PC-9 (cell line): ENCODE results near the gene LAMTOR2. TPM values are rescaled to one million over a fixed set of nuclear protein-coding genes. Genes with fewer than 3 reads are reported as not detected.

Experiments
- BruUV-seq: library from RNA; stranded (reverse); fragments of 400-500 nt; replicated peaks from 2 replicates; lab custom pipeline; 2021; lab: Mats Ljungman, UMichigan
- CTCF ChIA-PET: fragments of 300-600 bp; sonication (Branson Sonifier 250); formaldehyde crosslinking; loops from one replicate; lab custom pipeline; 2022; ENCODE audit warnings: antibody characterized with exemption; lab: Charles Lee
- POLR2A ChIA-PET: fragments of 300-600 bp; sonication (Branson Sonifier 250); formaldehyde crosslinking; loops from one replicate; lab custom pipeline; 2022; ENCODE audit warnings: antibody characterized with exemption; ENCODE audit not compliant: unreplicated experiment; lab: Charles Lee
- DNase-seq, 2 experiments: peaks; one replicate each; pipeline versions ENCODE4 v3.0.0 to v3.0.0-alpha.2; 2015 to 2022; ENCODE audit warnings: mixed read lengths in 1 of 2
- H2AFZ ChIP-seq: fragments of 200-600 bp; sonication (generic); 2 replicates; pipeline ENCODE4 v1.8.1; 2017; ENCODE audit warnings: antibody characterized with exemption
- H3F3A ChIP-seq: fragments of 200-600 bp; sonication (generic); 2 replicates; pipeline ENCODE4 v1.8.1; 2017; ENCODE audit warnings: antibody characterized with exemption, mild to moderate bottlenecking, low read depth; ENCODE audit not compliant: insufficient read depth
- H3K27ac ChIP-seq: fragments of 200-600 bp; sonication (generic); 2 replicates; pipeline ENCODE4 v1.6.1; 2016; ENCODE audit warnings: mixed run types
- H3K27me3 ChIP-seq: fragments of 200-600 bp; sonication (generic); 2 replicates; pipeline ENCODE4 v1.6.1; 2016; ENCODE audit warnings: low read depth, mixed run types; ENCODE audit not compliant: insufficient read depth
- H3K36me3 ChIP-seq: fragments of 200-600 bp; sonication (generic); 2 replicates; pipeline ENCODE4 v1.6.1; 2016; ENCODE audit warnings: low read depth, mixed run types
- H3K4me1 ChIP-seq: fragments of 200-600 bp; sonication (generic); replicated peaks from 2 replicates; pipeline ENCODE4 v1.6.1; 2016; ENCODE audit warnings: mixed run types; ENCODE audit not compliant: insufficient read depth
- H3K4me2 ChIP-seq: fragments of 200-600 bp; sonication (generic); 2 replicates; pipeline ENCODE4 v1.6.1; 2017; ENCODE audit warnings: mixed run types
- H3K4me3 ChIP-seq: fragments of 200-600 bp; sonication (generic); 2 replicates; pipeline ENCODE4 v1.6.1; 2016; ENCODE audit warnings: mixed run types
- H3K79me2 ChIP-seq: fragments of 200-600 bp; sonication (generic); 2 replicates; pipeline ENCODE4 v1.6.1; 2017; ENCODE audit warnings: low read depth, mixed run types
- H3K9me2 ChIP-seq: fragments of 200-600 bp; sonication (generic); 2 replicates; pipeline ENCODE4 v1.8.1; 2017; ENCODE audit warnings: mild to moderate bottlenecking; ENCODE audit not compliant: insufficient read depth
- H3K9me3 ChIP-seq: fragments of 200-600 bp; sonication (generic); 2 replicates; pipeline ENCODE4 v1.8.1; 2016; ENCODE audit warnings: low read depth; ENCODE audit not compliant: insufficient read depth
- H4K20me1 ChIP-seq: fragments of 200-600 bp; sonication (generic); 2 replicates; pipeline ENCODE4 v1.8.1; 2017; ENCODE audit not compliant: insufficient read depth
- EZH2 ChIP-seq: fragments of 200-600 bp; sonication (generic); IDR thresholded peaks from 2 replicates; pipeline ENCODE4 v1.8.0; 2017; ENCODE audit warnings: antibody characterized with exemption, low read depth
- intact Hi-C: fragments of 100-400 bp; cut with micrococcal nuclease; formaldehyde crosslinking; loops from one replicate; pipeline ENCODE4 v1.10.0; 2022; ENCODE audit not compliant: unreplicated experiment
- total RNA-seq: library from RNA; stranded (reverse); gene quantifications from 2 replicates; pipeline ENCODE4 v1.2.3, GENCODE V29; 2021
- TF ChIP-seq, protein P1 (sequence below): fragments of 200-600 bp; sonication (generic); conservative IDR thresholded peaks from 2 replicates; pipeline ENCODE4 v1.6.1; 2017; ENCODE audit warnings: mixed run types, antibody characterized with exemption, mild to moderate bottlenecking, moderate library complexity

The LAMTOR2 gene
- total RNA-seq, 1 experiment from 2014 or later, result 76.8 TPM

DNA sequence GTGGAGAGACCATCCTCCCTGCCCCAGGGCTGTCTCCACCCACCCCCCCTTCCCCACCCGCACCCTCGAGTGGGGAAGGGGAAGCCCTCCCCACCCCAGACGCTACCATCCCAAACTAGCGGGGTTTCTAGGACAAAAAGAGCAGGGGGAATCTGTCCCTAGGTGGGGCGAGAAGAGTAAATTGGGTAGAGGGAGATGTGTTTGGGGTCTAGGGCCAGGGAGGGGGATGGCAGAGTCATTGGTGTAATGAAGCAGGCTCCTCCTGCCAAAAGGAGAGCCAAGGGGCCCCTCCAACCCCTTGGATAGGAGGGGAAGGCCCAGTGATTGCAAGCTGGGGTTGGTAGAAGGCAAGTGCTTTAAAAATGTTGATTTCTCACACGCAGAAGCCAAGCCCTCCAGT is 17.7 kb downstream of the LAMTOR2 start:
- H3K9me3 ChIP-seq, result no peaks in the 10 kb centered on the region
- CTCF ChIA-PET, result no interaction called here
- no peak overlapping the region for H3K4me3 ChIP-seq
- no peaks in the 10 kb centered on the region for H3K9me2 ChIP-seq
- no peaks in the 10 kb centered on the region for H3K4me1 ChIP-seq
- no peak for DNase-seq
- POLR2A ChIA-PET, result no interaction called here
- H3F3A ChIP-seq, result peaks cover 21% of the 10 kb centered on the region; the same call in 1 of the 2 replicates
- no peaks in the 10 kb centered on the region for H3K36me3 ChIP-seq
- TF ChIP-seq, protein P1, sequence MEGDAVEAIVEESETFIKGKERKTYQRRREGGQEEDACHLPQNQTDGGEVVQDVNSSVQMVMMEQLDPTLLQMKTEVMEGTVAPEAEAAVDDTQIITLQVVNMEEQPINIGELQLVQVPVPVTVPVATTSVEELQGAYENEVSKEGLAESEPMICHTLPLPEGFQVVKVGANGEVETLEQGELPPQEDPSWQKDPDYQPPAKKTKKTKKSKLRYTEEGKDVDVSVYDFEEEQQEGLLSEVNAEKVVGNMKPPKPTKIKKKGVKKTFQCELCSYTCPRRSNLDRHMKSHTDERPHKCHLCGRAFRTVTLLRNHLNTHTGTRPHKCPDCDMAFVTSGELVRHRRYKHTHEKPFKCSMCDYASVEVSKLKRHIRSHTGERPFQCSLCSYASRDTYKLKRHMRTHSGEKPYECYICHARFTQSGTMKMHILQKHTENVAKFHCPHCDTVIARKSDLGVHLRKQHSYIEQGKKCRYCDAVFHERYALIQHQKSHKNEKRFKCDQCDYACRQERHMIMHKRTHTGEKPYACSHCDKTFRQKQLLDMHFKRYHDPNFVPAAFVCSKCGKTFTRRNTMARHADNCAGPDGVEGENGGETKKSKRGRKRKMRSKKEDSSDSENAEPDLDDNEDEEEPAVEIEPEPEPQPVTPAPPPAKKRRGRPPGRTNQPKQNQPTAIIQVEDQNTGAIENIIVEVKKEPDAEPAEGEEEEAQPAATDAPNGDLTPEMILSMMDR, result no peak
- no peak for TF ChIP-seq EZH2
- no peak overlapping the region for H3K4me2 ChIP-seq
- no peaks in the 10 kb centered on the region for H4K20me1 ChIP-seq
- no peak overlapping the region for H2AFZ ChIP-seq
- BruUV-seq, result no TSS peak
- intact Hi-C loops, result no loop called here
- peaks cover 4% of the 10 kb centered on the region for H3K79me2 ChIP-seq
- no peaks in the 10 kb centered on the region for H3K27me3 ChIP-seq
- H3K27ac ChIP-seq, result no peak overlapping the region

DNA sequence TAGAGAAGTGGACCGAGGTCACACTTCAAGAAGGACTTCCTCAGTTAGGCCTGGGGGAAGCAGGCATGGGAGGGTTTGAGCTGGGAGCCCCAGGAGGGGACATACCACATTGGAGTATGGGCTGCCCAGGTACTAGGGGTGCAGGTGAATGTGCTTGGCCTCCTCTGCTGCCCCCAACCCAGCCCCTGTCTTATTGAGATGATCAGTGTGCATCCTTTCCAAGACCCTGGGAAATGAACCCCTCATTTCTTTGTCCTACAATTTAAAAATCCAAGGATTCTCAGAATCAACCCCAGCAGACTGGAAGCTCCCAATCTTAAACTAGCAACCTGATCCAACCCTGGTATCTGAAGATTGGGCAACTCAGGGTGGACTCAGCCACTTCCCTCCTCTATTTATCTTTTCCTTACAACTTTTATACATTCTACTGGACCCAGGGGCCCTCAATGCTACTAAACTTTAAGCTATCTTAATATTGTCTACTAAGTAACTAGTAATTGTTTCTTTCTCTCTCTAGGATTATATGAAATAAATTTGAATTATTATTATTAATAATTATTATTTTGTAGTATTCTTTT is 18.6 kb downstream of the LAMTOR2 start:
- Histone ChIP-seq H3K4me3 (no peak overlapping the region), H3K27ac (no peak overlapping the region), H2AFZ (no peak overlapping the region), H3K4me1 (no peaks in the 10 kb centered on the region), H3K4me2 (no peak overlapping the region), H4K20me1 (no peaks in the 10 kb centered on the region), H3K79me2 (no peaks in the 10 kb centered on the region), H3F3A (peaks cover 25% of the 10 kb centered on the region; the same call in 1 of the 2 replicates), H3K9me2 (no peaks in the 10 kb centered on the region), H3K27me3 (no peaks in the 10 kb centered on the region), H3K9me3 (no peaks in the 10 kb centered on the region), H3K36me3 (no peaks in the 10 kb centered on the region)
- intact Hi-C loops, result no loop called here
- ChIA-PET CTCF (no interaction called here), POLR2A (no interaction called here)
- no TSS peak for BruUV-seq
- TF ChIP-seq EZH2, result no peak
- TF ChIP-seq, protein P1, result no peak
- no peak for DNase-seq

DNA sequence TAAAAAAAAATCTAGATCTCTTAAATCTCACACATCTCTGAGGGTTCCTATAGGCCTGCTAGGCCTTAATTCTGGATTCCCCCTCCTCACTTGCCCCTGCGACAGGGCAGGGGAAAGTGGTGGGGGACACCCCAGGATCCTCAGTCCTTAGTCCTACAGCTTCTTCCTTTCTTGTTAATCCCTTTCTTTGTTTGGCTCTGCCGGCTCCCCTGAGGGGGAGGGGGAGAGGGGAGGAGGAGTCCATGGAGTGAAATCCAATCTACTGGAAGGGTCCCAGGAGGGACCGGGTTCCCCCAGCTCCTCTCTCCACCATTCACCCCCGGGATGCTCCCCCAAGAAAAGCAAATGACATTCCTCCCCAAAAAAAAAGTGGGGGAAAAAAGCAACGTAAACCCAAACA is 19.2 kb downstream of the LAMTOR2 start:
- no peaks in the 10 kb centered on the region for H3K9me3 ChIP-seq
- CTCF ChIA-PET, result no interaction called here
- H2AFZ ChIP-seq, result no peak overlapping the region
- DNase-seq, result no peak
- intact Hi-C loops, result no loop called here
- no peak overlapping the region for H3K4me2 ChIP-seq
- no peak for TF ChIP-seq EZH2
- TF ChIP-seq, protein P1, result no peak
- no peak overlapping the region for H3K4me3 ChIP-seq
- H3K36me3 ChIP-seq, result no peaks in the 10 kb centered on the region
- POLR2A ChIA-PET, result no interaction called here
- no peak overlapping the region for H3K27ac ChIP-seq
- H3K4me1 ChIP-seq, result no peaks in the 10 kb centered on the region
- H3K27me3 ChIP-seq, result no peaks in the 10 kb centered on the region
- BruUV-seq, result no TSS peak
- H3K79me2 ChIP-seq, result no peaks in the 10 kb centered on the region
- no peaks in the 10 kb centered on the region for H4K20me1 ChIP-seq
- H3F3A ChIP-seq, result peaks cover 27% of the 10 kb centered on the region; the same call in 1 of the 2 replicates
- H3K9me2 ChIP-seq, result no peaks in the 10 kb centered on the region
